ENCODE results near the gene NGLY1.

- TF ChIP-seq ZNF274 (IDR thresholded peaks at IDR 0.05; ENCODE audit: low read depth, low read length), result no peak
- TF ChIP-seq CTCF (IDR thresholded peaks at IDR 0.05 in 2 of 3, conservative IDR thresholded peaks at IDR 0.05 in 1 of 3; ENCODE audit: borderline replicate concordance in 1 of 3, insufficient read depth in 1 of 3, low read depth in 2 of 3, low read length in 2 of 3), result no peak
- TF ChIP-seq POLR2AphosphoS5 (IDR thresholded peaks at IDR 0.05; ENCODE audit: low read depth, low read length), result no peak
- no peak for TF ChIP-seq JUND (IDR thresholded peaks at IDR 0.05)
- no peak for TF ChIP-seq SIN3A (IDR thresholded peaks at IDR 0.05; ENCODE audit: low read depth)
- no peak for TF ChIP-seq EGR1 (IDR thresholded peaks at IDR 0.05; ENCODE audit: low read depth)
- TF ChIP-seq RAD21 (IDR thresholded peaks at IDR 0.05; ENCODE audit: low read depth), result no peak
- TF ChIP-seq ZFX (IDR thresholded peaks at IDR 0.05), result no peak
Measured at GRCh38 chr3:25707268-25707926, 75.8 kb downstream of the NGLY1 start.
